ENCODE results near the gene KDM6B.
"Not testable (repeated sequence)": the region's sequence is repeated elsewhere in the genome, so short reads cannot be mapped to it uniquely, and the experiment has no call there.

Gene KDM6B

DNA sequence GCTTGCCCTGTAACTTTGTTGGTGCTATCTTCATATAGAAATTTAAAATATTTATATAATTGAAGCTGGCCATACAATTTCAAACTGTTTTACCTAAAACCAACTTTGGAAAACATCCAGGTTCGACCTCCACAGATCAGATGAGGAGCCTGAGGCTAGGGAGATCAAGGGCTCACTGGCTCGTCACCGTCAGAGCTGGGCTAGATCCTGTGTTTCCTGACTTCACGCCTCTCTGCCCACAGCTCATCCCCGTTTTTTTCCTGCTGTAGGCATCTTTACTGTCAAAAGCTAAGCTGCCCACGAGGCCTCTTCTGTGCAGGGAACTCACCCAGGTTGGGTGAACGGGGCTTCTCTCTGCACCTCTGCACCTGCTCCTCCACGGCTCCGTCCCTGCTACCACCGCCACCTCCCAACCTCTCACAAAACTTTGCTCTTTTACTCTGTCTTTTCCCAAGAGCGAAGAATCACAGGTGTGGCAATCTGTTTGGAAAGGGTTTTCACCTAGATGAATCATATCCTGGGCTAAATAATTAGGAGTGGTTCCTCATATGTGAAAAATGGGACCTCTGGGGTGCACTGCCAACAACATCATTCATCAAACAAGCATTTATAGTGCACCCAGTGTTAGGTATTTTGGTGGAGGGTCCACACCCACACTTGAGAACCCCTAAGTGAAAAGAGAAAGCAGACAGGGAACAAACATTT is 24.8 kb upstream of the KDM6B start:
- no peak for DNase-seq
- no peaks in the 10 kb centered on the region for H3K27me3 ChIP-seq
- no peaks in the 10 kb centered on the region for H3K36me3 ChIP-seq
- H3K9me3 ChIP-seq, result no peaks in the 10 kb centered on the region
- TF ChIP-seq, protein P1, sequence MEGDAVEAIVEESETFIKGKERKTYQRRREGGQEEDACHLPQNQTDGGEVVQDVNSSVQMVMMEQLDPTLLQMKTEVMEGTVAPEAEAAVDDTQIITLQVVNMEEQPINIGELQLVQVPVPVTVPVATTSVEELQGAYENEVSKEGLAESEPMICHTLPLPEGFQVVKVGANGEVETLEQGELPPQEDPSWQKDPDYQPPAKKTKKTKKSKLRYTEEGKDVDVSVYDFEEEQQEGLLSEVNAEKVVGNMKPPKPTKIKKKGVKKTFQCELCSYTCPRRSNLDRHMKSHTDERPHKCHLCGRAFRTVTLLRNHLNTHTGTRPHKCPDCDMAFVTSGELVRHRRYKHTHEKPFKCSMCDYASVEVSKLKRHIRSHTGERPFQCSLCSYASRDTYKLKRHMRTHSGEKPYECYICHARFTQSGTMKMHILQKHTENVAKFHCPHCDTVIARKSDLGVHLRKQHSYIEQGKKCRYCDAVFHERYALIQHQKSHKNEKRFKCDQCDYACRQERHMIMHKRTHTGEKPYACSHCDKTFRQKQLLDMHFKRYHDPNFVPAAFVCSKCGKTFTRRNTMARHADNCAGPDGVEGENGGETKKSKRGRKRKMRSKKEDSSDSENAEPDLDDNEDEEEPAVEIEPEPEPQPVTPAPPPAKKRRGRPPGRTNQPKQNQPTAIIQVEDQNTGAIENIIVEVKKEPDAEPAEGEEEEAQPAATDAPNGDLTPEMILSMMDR (IDR thresholded peaks at IDR 0.05; ENCODE audit: low read depth, low read length), result no peak
- no peaks in the 10 kb centered on the region for H3K4me1 ChIP-seq
- H3K4me3 ChIP-seq (ENCODE audit: low read depth, low read length), result no peak overlapping the region

DNA sequence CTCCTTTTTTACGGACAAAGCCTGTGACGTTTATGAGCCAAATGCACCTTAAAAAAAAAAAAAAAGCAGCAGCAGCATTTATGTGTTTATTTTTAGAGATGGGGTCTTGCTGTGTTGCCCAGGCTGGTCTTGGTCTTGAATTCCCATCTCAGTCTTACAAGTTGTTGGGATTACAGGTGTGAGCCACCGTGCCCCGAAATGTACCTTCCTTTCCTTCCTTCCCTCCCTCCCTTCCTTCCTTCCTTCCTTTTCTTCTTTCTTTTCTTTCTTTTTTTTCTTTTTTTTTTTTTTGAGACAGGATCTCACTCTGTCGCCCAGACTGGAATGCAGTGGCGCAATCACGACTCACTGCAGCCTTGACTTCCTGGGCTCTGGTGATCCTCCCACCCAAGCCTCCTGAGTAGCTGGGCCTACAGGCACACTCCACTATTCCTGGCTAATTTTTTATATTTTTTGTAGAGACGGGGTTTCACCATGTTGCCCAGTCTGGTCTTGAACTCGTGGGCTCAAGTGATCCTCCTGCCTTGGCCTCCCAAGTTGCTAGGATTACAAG is 24.1 kb upstream of the KDM6B start:
- H3K4me3 ChIP-seq (ENCODE audit: low read depth, low read length); DNase-seq; H3K36me3 ChIP-seq; H3K9me3 ChIP-seq; H3K27me3 ChIP-seq; H3K4me1 ChIP-seq: not testable (repeated sequence)

DNA sequence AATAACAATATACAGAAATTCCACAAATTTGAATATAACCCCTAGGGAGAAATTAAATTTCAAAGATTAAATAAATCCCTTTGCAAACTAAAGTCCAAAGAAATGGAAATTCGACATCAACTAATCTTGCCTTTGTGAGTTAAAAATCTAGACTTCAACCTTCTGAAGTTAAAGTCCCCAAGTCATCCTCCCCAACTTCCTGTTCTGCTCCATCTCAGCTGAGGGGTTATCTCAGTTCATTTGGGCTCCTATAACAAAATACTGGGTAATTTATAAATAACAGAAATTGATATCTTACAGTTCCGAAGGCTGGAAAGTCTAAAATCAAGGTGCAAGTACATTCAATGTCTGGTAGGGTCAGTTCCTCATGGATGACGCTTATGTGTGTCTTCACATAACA is 22.8 kb upstream of the KDM6B start:
- H3K27me3 ChIP-seq, result no peaks in the 10 kb centered on the region
- H3K36me3 ChIP-seq, result no peaks in the 10 kb centered on the region
- H3K4me3 ChIP-seq (ENCODE audit: low read depth, low read length), result no peak overlapping the region
- H3K4me1 ChIP-seq, result no peaks in the 10 kb centered on the region
- no peaks in the 10 kb centered on the region for H3K9me3 ChIP-seq
- DNase-seq, result no peak
- TF ChIP-seq, protein P1 (IDR thresholded peaks at IDR 0.05; ENCODE audit: low read depth, low read length), result no peak

DNA sequence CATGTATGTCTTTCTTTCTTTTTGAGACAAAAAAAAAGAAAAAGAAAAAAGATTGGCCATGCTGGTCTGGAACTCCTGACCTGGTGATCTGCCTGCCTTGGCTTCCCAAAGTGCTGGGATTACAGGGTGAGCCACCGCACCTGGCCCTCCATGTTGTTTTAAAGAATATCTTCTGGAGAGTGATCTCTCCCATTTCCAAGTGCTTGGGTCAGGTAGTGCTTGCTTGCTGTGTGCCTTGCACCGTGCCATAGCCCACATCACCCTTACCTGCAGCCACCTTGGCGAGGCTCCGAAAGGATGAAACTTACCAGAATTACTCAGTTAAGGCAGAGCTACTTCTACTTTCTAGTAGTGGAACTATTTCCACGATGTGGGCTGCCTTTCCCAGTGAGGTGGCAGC is 19.0 kb upstream of the KDM6B start:
- TF ChIP-seq, protein P1 (IDR thresholded peaks at IDR 0.05; ENCODE audit: low read depth, low read length), result no peak
- no peaks in the 10 kb centered on the region for H3K27me3 ChIP-seq
- H3K36me3 ChIP-seq, result no peaks in the 10 kb centered on the region

DNA sequence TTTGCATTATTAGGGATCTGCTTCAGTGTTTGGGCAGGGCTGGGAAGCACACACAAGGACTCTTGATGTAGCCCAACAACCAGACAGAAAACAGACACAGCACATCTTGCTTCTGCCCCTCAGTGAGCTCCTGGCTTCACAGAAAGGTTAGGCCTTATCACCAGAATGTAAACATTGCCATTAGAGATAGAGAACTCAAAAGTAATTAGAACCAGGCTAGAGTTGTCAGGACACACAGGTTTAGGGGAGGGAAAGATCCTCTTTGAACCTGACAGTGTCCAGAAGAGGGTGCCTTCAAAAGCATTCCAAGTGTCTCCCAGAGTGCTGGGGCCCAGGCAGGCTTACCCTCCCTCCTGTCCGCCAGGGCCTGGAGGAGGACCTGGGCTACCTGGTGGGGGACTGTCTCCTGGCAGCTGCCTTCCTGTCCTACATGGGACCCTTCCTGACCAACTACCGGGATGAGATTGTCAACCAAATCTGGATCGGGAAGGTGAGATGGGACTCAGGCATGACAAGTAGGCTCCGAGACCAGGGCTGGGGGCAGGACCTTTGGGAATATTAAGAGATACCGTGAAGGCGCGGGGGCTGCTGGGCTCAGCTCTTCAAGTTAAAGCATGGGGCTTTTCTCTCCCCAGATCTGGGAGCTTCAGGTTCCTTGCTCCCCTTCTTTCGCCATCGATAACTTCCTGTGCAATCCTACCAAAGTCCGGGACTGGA is 16.9 kb upstream of the KDM6B start:
- H3K9me3 ChIP-seq, result no peaks in the 10 kb centered on the region
- H3K36me3 ChIP-seq, result no peaks in the 10 kb centered on the region
- no peak overlapping the region for H3K4me3 ChIP-seq (ENCODE audit: low read depth, low read length)
- TF ChIP-seq, protein P1 (IDR thresholded peaks at IDR 0.05; ENCODE audit: low read depth, low read length), result no peak
- no peaks in the 10 kb centered on the region for H3K4me1 ChIP-seq
- H3K27me3 ChIP-seq, result no peaks in the 10 kb centered on the region
- DNase-seq, result no peak

More for the DNA sequence above, 19.0 kb upstream of the KDM6B start:
- DNase-seq, result no peak
- no peaks in the 10 kb centered on the region for H3K9me3 ChIP-seq
- H3K4me1 ChIP-seq, result no peaks in the 10 kb centered on the region
- H3K4me3 ChIP-seq (ENCODE audit: low read depth, low read length), result no peak overlapping the region

DNA sequence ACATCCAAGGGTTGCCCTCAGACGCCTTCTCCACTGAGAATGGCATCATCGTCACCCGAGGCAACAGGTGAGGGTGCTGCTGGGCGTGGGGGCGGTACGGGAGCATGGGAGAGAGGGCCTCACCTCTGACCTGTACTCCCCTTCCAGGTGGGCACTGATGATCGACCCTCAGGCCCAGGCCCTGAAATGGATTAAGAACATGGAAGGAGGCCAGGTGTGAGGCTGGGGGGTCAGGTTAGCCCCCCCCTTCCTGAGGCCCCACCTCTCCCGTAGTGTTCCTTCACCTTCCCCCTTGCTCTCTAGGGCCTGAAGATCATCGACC is 16.4 kb upstream of the KDM6B start:
- Histone ChIP-seq H3K27me3 (no peaks in the 10 kb centered on the region), H3K9me3 (no peaks in the 10 kb centered on the region), H3K36me3 (no peaks in the 10 kb centered on the region), H3K4me3 (ENCODE audit: low read depth, low read length) (no peak overlapping the region), H3K4me1 (no peaks in the 10 kb centered on the region)
- TF ChIP-seq, protein P1 (IDR thresholded peaks at IDR 0.05; ENCODE audit: low read depth, low read length), result no peak
- no peak for DNase-seq
